Type B pancreatic cell (in vitro differentiated cells): Measurements from ENCODE around the gene SPAG16. TPM values are rescaled to one million over a fixed set of nuclear protein-coding genes. Genes with fewer than 3 reads are reported as not detected.

Source experiments
- DNase-seq: peaks from one replicate; pipeline ENCODE4 v3.0.0; 2021; ENCODE audit warnings: mixed read lengths; ENCODE audit not compliant: unreplicated experiment; ENCODE audit errors: extremely low spot score
- H3K27ac Mint-ChIP-seq: 2 replicates; pipeline ENCODE4 v1.8.0; 2021; ENCODE audit warnings: mild to moderate bottlenecking, mixed read lengths
- H3K27me3 Mint-ChIP-seq: 2 replicates; pipeline ENCODE4 v1.8.0; 2021; ENCODE audit warnings: mixed read lengths
- H3K36me3 Mint-ChIP-seq: 2 replicates; pipeline ENCODE4 v1.8.0; 2021; ENCODE audit warnings: mixed read lengths
- H3K4me1 Mint-ChIP-seq: one replicate; pipeline ENCODE4 v1.8.0; 2021; ENCODE audit warnings: mixed read lengths; ENCODE audit not compliant: unreplicated experiment
- H3K4me3 Mint-ChIP-seq: 2 replicates; pipeline ENCODE4 v1.8.0; 2021; ENCODE audit warnings: mild to moderate bottlenecking, mixed read lengths
- H3K9me3 Mint-ChIP-seq: 2 replicates; pipeline ENCODE4 v1.8.0; 2021; ENCODE audit warnings: mixed read lengths
- total RNA-seq: library from RNA; stranded (reverse); gene quantifications from 2 replicates; pipeline ENCODE4 v1.2.1, GENCODE V29; 2021; ENCODE audit warnings: low replicate concordance
- TF ChIP-seq, protein P1 (sequence below): fragments of 200-600 bp; sonication (generic); conservative IDR thresholded peaks from 2 replicates; pipeline ENCODE4 v1.5.0; 2021; ENCODE audit warnings: antibody characterized with exemption, mild to moderate bottlenecking

The SPAG16 gene
- total RNA-seq, 1 donor from 2014 or later: 54.8 TPM

- Mint-ChIP-seq H3K27me3 (no peaks in the 10 kb centered on the region), H3K27ac (no peak overlapping the region)
These were observed 171.2 kb downstream of the SPAG16 start for GRCh38 chr2:213455316-213456008.

GRCh38 chr2:213475433-213475832 lies 191.2 kb downstream of the SPAG16 start:
- peaks cover 14% of the 10 kb centered on the region for H3K9me3 Mint-ChIP-seq
- TF ChIP-seq, protein P1, sequence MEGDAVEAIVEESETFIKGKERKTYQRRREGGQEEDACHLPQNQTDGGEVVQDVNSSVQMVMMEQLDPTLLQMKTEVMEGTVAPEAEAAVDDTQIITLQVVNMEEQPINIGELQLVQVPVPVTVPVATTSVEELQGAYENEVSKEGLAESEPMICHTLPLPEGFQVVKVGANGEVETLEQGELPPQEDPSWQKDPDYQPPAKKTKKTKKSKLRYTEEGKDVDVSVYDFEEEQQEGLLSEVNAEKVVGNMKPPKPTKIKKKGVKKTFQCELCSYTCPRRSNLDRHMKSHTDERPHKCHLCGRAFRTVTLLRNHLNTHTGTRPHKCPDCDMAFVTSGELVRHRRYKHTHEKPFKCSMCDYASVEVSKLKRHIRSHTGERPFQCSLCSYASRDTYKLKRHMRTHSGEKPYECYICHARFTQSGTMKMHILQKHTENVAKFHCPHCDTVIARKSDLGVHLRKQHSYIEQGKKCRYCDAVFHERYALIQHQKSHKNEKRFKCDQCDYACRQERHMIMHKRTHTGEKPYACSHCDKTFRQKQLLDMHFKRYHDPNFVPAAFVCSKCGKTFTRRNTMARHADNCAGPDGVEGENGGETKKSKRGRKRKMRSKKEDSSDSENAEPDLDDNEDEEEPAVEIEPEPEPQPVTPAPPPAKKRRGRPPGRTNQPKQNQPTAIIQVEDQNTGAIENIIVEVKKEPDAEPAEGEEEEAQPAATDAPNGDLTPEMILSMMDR: no peak
- no peaks in the 10 kb centered on the region for H3K27me3 Mint-ChIP-seq
- H3K36me3 Mint-ChIP-seq: no peaks in the 10 kb centered on the region
- H3K4me1 Mint-ChIP-seq: no peaks in the 10 kb centered on the region
- no peak overlapping the region for H3K27ac Mint-ChIP-seq
- H3K4me3 Mint-ChIP-seq: no peak overlapping the region
- no peak for DNase-seq

More at GRCh38 chr2:213455316-213456008, 171.2 kb downstream of the SPAG16 start:
- peaks cover 4% of the 10 kb centered on the region for H3K36me3 Mint-ChIP-seq
- DNase-seq: no peak
- peaks cover 11% of the 10 kb centered on the region for H3K4me1 Mint-ChIP-seq
- H3K9me3 Mint-ChIP-seq: no peaks in the 10 kb centered on the region
- H3K4me3 Mint-ChIP-seq: no peak overlapping the region
- TF ChIP-seq, protein P1: no peak

GRCh38 chr2:213476641-213477040 lies 192.4 kb downstream of the SPAG16 start:
- TF ChIP-seq, protein P1: no peak
- H3K27ac Mint-ChIP-seq: no peak overlapping the region
- no peak overlapping the region for H3K4me3 Mint-ChIP-seq
- no peaks in the 10 kb centered on the region for H3K36me3 Mint-ChIP-seq
- H3K4me1 Mint-ChIP-seq: no peaks in the 10 kb centered on the region
- H3K9me3 Mint-ChIP-seq: peaks cover 14% of the 10 kb centered on the region
- no peaks in the 10 kb centered on the region for H3K27me3 Mint-ChIP-seq
- DNase-seq: no peak

GRCh38 chr2:213490087-213490486 lies 205.8 kb downstream of the SPAG16 start:
- H3K9me3 Mint-ChIP-seq: no peaks in the 10 kb centered on the region
- H3K36me3 Mint-ChIP-seq: no peaks in the 10 kb centered on the region
- TF ChIP-seq, protein P1: peak; percentile 36
- no peaks in the 10 kb centered on the region for H3K4me1 Mint-ChIP-seq
- DNase-seq: no peak
- H3K27ac Mint-ChIP-seq: no peak overlapping the region
- no peak overlapping the region for H3K4me3 Mint-ChIP-seq
- no peaks in the 10 kb centered on the region for H3K27me3 Mint-ChIP-seq

DNA sequence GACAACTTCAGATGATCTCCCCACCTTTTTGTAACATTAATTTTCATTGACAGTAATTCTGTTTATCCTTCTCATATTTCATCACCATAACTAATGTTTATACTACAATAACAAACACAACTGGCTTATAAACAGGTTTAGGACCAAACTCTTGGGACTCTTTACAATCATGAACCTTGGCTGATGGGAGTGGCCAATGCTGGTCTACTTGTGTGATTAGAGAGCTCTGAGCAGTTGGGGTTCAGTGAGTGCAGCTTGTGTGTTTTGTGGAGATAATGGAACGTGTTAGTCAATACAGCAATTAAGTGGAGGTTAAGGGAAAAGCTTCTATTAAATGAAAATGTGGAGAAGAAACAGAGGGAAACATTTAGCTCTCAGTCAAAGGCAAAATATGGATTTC lies 207.1 kb downstream of the SPAG16 start:
- Mint-ChIP-seq H3K9me3 (no peaks in the 10 kb centered on the region), H3K4me3 (no peak overlapping the region), H3K27me3 (no peaks in the 10 kb centered on the region), H3K36me3 (no peaks in the 10 kb centered on the region), H3K4me1 (no peaks in the 10 kb centered on the region), H3K27ac (no peak overlapping the region)
- no peak for DNase-seq
- TF ChIP-seq, protein P1: no peak
